Choroid plexus epithelial cell (primary cell): ENCODE data around the gene NACA2.

Source experiments
- DNase-seq: peaks from one replicate; pipeline ENCODE4 v3.0.0-alpha.2; 2010; ENCODE audit warnings: low read depth
- H3K4me3 ChIP-seq: 2 replicates; pipeline ENCODE4 v1.5.1; 2011; ENCODE audit warnings: low read depth, mild to moderate bottlenecking, control low read depth, low read length, moderate library complexity
- CTCF ChIP-seq: conservative IDR thresholded peaks from 2 replicates; pipeline ENCODE4 v1.5.1; 2011; ENCODE audit warnings: low read depth, mild to moderate bottlenecking, control low read depth, inconsistent platforms, low read length, moderate library complexity

The NACA2 gene

GRCh38 chr17:61551255-61551742, 39.7 kb downstream of the NACA2 start:
- H3K4me3 ChIP-seq, result no peak overlapping the region
- peak; percentile 74 for DNase-seq
- peak; percentile 69 for TF ChIP-seq CTCF

DNA sequence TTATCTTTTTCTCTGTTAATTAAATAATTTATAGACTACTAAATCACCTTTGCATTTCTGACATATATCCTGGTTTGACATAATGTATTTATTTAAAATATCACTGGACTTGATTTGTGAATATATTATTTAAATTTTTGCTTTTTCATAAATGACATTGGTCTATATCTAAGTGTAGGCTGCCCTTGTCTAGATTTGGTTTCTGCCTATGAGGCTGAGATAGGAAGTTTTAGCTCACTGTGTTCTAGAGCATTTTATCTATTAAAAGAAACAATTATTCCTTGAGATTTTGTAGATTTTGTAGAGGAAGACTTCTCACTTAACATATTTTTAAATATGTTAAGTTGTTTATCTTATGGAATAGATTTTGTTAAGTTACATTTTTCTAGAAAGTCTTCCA, 43.9 kb downstream of the NACA2 start:
- no peak overlapping the region for H3K4me3 ChIP-seq
- DNase-seq, result no peak
- TF ChIP-seq CTCF, result no peak

DNA sequence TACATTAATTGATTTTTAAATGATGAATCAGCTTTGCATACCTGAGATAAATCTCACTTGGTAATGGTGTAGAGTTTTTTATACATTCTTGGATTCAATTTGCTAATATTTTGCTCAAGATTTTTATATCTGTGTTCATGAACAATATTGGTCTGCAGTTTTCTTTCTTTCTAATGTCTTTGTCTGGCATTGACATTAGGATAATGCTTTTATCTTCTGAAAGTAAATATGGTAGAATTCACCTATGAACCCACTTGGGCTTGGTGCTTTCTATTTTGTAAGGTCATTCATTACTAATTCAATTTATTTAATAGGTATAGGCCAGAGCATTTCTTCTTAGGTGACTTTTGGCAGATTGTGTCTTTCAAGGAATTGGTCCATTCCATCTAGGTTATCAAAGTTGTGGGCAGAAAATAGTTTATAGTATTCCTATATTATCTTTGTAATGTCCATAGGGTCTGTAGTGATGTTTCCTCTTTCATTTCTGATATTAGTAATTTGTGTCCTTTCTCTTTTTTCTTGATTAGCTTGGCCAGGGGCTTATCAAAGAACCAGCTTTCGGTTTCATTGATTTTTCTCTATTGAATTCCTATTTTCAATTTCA, 45.6 kb downstream of the NACA2 start:
- no peak for TF ChIP-seq CTCF
- no peak overlapping the region for H3K4me3 ChIP-seq
- DNase-seq, result no peak

GRCh38 chr17:61543786-61544415, 47.1 kb downstream of the NACA2 start:
- no peak for DNase-seq
- no peak for TF ChIP-seq CTCF
- H3K4me3 ChIP-seq, result no peak overlapping the region

DNA sequence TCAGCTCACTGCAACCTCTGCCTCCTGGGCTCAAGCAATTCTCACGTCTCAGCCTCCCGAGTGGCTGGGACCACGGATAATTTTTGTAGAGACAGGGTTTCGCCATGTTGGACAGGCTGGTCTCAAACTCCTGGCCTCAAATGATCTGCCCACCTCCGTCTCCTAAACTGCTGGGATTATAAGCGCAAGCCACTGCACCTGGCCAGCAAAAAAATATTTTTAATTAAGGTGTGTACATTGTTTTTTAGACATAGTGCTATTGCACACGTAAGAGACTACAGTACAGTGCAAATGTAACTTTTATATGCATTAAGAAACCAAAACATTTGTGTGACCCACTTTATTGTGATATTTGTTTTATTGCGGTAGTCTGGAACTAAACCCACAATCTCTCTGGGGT, 49.0 kb downstream of the NACA2 start:
- TF ChIP-seq CTCF, result no peak
- no peak for DNase-seq
- H3K4me3 ChIP-seq, result no peak overlapping the region

- TF ChIP-seq CTCF, result no peak
- H3K4me3 ChIP-seq, result no peak overlapping the region
- DNase-seq, result no peak
Observed at GRCh38 chr17:61540874-61541273, 50.1 kb downstream of the NACA2 start.
